ENCODE results near the gene ACAA1. TPM values are rescaled to one million over a fixed set of nuclear protein-coding genes. Genes with fewer than 3 reads are reported as not detected.

ACAA1 gene
- total and polyA plus RNA-seq, 2 experiments from 2014 or later = 21.4 to 26.6 TPM

DNA sequence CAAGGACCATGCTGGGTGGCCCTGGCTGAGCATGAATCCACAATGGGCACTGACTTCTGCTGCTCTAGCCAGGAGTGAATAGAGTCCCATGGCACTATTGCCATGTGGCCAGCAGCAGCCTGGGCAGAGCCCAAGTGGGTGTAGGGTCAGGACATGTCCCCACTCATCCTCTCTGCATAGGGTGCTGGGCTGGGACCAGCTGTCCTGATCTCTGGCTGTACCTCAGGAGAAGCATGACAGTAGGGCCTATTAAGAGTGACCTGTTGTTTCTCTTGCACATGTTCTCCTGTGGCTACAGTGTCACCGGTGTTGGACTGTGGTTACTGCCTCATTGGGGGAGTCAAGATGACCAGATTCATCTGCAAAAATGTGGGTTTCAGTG lies 51.0 kb downstream of the ACAA1 start (continued):
- TF ChIP-seq, protein P1, sequence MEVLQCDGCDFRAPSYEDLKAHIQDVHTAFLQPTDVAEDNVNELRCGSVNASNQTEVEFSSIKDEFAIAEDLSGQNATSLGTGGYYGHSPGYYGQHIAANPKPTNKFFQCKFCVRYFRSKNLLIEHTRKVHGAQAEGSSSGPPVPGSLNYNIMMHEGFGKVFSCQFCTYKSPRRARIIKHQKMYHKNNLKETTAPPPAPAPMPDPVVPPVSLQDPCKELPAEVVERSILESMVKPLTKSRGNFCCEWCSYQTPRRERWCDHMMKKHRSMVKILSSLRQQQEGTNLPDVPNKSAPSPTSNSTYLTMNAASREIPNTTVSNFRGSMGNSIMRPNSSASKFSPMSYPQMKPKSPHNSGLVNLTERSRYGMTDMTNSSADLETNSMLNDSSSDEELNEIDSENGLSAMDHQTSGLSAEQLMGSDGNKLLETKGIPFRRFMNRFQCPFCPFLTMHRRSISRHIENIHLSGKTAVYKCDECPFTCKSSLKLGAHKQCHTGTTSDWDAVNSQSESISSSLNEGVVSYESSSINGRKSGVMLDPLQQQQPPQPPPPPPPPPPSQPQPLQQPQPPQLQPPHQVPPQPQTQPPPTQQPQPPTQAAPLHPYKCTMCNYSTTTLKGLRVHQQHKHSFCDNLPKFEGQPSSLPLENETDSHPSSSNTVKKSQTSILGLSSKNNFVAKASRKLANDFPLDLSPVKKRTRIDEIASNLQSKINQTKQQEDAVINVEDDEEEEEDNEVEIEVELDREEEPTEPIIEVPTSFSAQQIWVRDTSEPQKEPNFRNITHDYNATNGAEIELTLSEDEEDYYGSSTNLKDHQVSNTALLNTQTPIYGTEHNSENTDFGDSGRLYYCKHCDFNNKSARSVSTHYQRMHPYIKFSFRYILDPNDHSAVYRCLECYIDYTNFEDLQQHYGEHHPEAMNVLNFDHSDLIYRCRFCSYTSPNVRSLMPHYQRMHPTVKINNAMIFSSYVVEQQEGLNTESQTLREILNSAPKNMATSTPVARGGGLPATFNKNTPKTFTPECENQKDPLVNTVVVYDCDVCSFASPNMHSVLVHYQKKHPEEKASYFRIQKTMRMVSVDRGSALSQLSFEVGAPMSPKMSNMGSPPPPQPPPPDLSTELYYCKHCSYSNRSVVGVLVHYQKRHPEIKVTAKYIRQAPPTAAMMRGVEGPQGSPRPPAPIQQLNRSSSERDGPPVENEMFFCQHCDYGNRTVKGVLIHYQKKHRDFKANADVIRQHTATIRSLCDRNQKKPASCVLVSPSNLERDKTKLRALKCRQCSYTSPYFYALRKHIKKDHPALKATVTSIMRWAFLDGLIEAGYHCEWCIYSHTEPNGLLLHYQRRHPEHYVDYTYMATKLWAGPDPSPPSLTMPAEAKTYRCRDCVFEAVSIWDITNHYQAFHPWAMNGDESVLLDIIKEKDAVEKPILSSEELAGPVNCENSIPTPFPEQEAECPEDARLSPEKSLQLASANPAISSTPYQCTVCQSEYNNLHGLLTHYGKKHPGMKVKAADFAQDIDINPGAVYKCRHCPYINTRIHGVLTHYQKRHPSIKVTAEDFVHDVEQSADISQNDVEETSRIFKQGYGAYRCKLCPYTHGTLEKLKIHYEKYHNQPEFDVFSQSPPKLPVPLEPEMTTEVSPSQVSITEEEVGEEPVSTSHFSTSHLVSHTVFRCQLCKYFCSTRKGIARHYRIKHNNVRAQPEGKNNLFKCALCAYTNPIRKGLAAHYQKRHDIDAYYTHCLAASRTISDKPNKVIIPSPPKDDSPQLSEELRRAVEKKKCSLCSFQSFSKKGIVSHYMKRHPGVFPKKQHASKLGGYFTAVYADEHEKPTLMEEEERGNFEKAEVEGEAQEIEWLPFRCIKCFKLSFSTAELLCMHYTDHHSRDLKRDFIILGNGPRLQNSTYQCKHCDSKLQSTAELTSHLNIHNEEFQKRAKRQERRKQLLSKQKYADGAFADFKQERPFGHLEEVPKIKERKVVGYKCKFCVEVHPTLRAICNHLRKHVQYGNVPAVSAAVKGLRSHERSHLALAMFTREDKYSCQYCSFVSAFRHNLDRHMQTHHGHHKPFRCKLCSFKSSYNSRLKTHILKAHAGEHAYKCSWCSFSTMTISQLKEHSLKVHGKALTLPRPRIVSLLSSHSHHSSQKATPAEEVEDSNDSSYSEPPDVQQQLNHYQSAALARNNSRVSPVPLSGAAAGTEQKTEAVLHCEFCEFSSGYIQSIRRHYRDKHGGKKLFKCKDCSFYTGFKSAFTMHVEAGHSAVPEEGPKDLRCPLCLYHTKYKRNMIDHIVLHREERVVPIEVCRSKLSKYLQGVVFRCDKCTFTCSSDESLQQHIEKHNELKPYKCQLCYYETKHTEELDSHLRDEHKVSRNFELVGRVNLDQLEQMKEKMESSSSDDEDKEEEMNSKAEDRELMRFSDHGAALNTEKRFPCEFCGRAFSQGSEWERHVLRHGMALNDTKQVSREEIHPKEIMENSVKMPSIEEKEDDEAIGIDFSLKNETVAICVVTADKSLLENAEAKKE (CRISPR knock-in tag; IDR thresholded peaks at IDR 0.05) = no peak
- TF ChIP-seq POLR2AphosphoS5 (IDR thresholded peaks at IDR 0.05; ENCODE audit: low read depth) (no peak), ZNF114 (CRISPR knock-in tag; IDR thresholded peaks at IDR 0.05) (no peak), EZH2phosphoT487 (IDR thresholded peaks at IDR 0.05; ENCODE audit: unreplicated experiment) (no peak), CREB1 (CRISPR knock-in tag; IDR thresholded peaks at IDR 0.05; ENCODE audit: low read depth) (no peak)
- TF ChIP-seq, protein P2, sequence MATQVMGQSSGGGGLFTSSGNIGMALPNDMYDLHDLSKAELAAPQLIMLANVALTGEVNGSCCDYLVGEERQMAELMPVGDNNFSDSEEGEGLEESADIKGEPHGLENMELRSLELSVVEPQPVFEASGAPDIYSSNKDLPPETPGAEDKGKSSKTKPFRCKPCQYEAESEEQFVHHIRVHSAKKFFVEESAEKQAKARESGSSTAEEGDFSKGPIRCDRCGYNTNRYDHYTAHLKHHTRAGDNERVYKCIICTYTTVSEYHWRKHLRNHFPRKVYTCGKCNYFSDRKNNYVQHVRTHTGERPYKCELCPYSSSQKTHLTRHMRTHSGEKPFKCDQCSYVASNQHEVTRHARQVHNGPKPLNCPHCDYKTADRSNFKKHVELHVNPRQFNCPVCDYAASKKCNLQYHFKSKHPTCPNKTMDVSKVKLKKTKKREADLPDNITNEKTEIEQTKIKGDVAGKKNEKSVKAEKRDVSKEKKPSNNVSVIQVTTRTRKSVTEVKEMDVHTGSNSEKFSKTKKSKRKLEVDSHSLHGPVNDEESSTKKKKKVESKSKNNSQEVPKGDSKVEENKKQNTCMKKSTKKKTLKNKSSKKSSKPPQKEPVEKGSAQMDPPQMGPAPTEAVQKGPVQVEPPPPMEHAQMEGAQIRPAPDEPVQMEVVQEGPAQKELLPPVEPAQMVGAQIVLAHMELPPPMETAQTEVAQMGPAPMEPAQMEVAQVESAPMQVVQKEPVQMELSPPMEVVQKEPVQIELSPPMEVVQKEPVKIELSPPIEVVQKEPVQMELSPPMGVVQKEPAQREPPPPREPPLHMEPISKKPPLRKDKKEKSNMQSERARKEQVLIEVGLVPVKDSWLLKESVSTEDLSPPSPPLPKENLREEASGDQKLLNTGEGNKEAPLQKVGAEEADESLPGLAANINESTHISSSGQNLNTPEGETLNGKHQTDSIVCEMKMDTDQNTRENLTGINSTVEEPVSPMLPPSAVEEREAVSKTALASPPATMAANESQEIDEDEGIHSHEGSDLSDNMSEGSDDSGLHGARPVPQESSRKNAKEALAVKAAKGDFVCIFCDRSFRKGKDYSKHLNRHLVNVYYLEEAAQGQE (IDR thresholded peaks at IDR 0.05; ENCODE audit: unreplicated experiment) = no peak

Data from GM23338 (cell line).